Fibroblast of peridontal ligament (primary cell): ENCODE results near the gene TM4SF1.
"Not testable (repeated sequence)": the region's sequence is repeated elsewhere in the genome, so short reads cannot be mapped to it uniquely, and the experiment has no call there.

Experiments used
- DNase-seq: peaks from one replicate; pipeline ENCODE4 v3.0.0-alpha.2; 2010; ENCODE audit errors: extremely low read depth

The TM4SF1 gene

DNA sequence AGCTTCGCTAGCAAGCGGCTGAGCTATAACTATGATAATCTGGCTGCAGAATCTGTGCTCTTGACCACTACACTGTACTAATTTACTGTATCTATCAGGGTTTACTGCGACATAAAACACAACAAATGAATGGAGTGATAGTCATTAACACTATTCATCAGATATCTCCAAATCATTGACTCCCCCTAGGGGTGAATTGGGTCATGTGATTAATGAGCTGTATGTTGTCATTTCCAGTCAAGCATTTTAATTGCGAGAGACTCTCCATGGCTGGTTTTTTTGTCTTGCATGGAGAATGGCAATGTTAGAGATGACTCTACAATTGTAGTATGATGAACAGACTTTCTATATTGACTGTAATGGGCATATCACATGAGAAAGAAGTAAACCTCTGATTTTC, 33.5 kb downstream of the TM4SF1 start:
- DNase-seq: no peak

GRCh38 chr3:149342413-149343380, 34.8 kb downstream of the TM4SF1 start:
- DNase-seq: peak; percentile 82

DNA sequence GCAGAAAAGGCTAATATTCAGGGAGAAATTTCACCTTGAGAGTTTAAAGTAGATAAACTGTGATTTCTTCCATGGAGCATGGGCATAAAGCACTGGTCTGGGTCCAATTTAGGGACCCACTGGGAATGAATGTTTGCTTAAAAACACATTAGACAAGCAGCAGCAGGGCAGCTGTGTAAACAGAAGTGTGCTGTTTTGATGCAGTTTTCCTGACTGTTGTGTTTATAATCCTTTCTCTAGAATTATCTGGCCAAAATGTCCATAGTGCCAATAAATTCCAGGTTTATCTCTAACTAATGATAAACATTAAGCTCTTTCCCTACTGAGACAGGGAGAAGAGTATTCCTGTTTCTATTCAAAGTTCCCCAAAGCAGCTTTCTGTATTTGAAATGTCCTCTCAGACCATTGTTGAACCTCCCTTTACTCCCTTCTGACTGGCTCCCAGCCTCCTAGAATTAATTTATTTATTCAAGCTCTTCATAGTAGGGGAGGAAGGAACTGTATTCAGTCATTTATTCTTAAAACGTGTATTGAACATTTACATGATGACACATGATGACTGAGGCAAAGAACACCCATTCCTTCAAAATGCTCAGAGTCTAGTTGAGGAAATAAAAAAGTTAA, 37.0 kb downstream of the TM4SF1 start:
- DNase-seq: no peak

- peak; percentile 93 for DNase-seq
Measured at GRCh38 chr3:149339931-149340309, 37.5 kb downstream of the TM4SF1 start.

GRCh38 chr3:149337486-149337885, 40.0 kb downstream of the TM4SF1 start:
- DNase-seq: not testable (repeated sequence)

GRCh38 chr3:149336925-149337324, 40.5 kb downstream of the TM4SF1 start:
- peak; percentile 62 for DNase-seq

DNA sequence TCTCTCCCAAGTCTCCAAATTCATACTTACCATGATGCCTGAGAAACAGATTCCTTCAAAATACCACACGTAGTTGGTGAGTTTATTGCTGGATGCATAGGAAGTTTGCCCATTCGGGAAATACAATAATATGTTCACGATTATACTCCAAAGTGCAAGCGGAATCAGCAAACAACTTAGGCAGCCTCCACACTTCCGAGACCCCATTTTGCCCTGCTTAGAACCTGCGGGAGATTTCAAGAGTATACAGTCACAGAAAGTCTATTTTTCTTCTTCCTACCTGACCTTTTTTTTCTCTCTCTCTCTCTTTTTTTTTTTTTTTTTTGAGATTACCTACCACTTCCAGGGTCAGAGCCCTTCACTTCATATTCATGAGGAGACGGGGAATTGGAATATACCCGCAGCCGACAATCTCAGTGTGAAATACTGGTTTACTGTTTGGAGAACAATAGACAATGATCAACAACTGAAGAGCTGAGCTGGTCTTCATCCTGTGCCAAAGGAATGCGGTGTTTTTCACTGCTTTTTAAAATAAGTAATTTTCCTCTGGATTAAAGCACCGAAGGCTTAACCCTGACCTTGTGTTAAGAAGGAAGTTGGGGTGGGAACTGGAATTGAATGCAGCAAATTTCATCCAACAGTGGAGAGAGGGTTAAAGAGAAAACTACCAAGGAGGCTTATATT, 44.1 kb downstream of the TM4SF1 start, which contains the start of gene TM4SF18:
TM4SF18 (minus strand) TSS at position 461 of the 684 bp plus-strand sequence; CDS start at position 207, 254 bp downstream.
- no peak for DNase-seq

DNA sequence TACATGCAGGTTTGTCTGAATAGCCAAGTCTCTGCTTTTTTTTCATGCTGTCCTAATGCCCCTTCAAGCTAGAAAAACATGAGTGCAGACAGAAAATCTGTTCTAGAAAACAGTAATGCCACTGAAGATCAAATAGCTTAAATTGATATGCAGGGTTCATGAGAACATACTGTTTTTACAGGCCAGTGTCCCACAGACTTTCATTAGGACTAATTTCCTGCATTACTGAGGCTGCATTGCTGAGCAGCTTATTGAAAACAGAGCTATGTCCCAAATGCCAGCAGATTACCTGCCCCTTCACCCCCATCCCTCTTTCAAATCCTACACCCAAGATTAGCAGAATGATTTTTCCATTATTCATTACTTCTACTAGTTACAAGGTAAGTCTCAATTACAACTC, 44.7 kb downstream of the TM4SF1 start:
- no peak for DNase-seq

- peak; percentile 48 for DNase-seq
Measured at GRCh38 chr3:149332227-149332765, 45.2 kb downstream of the TM4SF1 start.

- no peak for DNase-seq
Measured at GRCh38 chr3:149331396-149331795, 46.1 kb downstream of the TM4SF1 start.

GRCh38 chr3:149330609-149331331, 46.7 kb downstream of the TM4SF1 start:
- no peak for DNase-seq

DNA sequence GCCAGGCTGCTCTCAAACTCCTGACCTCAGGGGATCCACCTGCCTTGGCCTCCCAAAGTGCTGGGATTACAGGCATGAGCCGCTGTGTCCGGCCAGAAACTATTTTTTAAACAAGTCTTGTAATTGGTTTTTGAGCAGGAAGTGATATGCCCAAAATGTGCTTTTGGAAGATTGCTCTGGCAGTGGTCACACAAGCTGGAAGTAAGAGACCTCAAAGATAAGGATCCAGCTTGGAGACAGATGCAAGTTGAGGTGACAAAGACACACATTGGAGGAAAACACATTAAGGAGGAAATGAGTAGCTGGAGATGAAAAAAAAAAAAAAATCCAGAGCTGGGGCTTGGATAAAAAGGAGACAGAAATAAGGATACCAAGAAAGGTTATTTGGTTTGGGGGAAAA, 50.3 kb downstream of the TM4SF1 start:
- DNase-seq: no peak

DNA sequence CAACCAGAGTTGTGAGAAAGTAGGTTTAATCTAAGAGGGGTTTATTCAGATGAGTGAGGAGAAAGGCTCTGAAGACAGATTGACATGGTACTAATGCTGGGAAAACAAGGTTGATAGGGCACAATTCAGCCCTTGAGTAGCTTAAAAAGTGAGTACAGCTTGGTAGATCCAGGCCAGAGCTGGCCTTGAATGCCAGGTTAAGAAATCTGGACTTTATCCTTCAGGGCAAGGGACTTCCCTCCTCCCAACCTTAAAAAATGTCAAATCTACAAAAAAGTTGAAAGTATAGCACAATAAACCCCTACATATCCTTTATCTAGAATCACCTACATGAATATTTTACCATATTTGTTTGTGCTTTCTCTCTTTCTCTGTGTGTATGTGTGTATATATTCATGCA, 51.9 kb downstream of the TM4SF1 start:
- DNase-seq: no peak

DNA sequence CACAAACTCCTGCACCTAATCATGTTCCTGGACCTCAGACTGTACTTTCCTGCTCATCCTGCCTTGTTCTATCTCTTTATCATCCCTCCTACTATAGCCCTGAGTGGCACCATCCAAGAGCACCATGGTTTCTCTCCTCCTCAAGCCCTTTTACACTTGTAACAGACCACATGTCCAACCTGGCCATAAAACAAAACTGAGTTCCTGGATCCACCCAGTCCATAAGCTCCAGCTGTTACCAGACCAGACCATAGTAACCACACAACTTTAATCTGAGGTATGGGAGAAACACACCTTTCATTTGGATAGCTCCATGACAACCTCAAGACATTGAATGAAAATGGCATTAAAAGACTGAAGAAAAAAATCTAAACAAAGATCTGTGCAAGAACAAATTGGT, 53.1 kb downstream of the TM4SF1 start:
- no peak for DNase-seq

DNA sequence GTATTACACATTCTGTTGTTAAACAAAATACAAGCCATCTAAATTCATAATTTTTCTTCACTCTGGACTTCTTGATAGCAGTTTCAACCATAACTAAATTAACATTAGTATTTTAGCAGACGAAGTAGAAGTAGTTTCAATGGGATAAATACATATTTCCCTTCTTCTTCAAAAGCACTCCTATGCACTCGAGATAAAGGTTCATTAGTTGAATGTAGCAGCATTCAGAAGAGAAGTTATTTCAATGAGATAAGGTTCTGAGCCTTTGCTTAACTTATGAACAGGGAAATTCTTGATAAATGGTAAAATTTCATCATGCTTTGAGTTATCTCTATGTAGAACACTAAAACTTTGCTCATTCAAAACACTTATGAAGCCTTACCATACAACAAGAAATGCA, 55.8 kb downstream of the TM4SF1 start:
- no peak for DNase-seq

DNA sequence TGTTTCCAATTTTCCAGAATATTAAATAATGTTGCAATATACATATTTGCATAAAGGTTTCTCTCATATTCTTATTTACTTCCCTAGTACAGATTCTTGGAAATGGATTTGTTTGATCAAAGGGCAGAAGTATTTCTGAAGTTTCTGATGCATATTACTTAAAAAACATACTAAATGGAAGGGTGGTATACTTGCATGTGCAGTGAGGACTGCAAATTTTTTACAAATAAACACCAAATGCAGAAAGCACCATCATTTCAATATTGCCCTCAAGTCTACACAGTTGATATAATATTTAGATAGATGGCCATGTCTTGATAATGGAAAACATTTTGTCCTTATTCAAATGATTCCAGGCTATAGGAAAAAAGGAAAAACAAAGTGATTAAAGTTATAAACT, 56.3 kb downstream of the TM4SF1 start:
- DNase-seq: no peak

GRCh38 chr3:149319750-149320149, 57.7 kb downstream of the TM4SF1 start:
- DNase-seq: peak; percentile 51
